HepG2 (cell line): ENCODE results near the gene DENND4B. TPM values are rescaled to one million over a fixed set of nuclear protein-coding genes. Genes with fewer than 3 reads are reported as not detected.

Experiments used
- HMGA1 ChIP-seq: sonication (generic); formaldehyde crosslinking; conservative IDR thresholded peaks from 2 replicates; pipeline ENCODE4 v1.4.0; 2020; ENCODE audit warnings: missing genetic modification reagents
- IKZF5 ChIP-seq: IDR thresholded peaks from 2 replicates; pipeline ENCODE4 v1.6.1; 2018; ENCODE audit warnings: missing genetic modification reagents, mild to moderate bottlenecking, missing compliant biosample characterization
- MED8 ChIP-seq: sonication (generic); formaldehyde crosslinking; IDR thresholded peaks from 2 replicates; pipeline ENCODE4 v1.8.1; 2023; ENCODE audit warnings: mild to moderate bottlenecking, missing genetic modification reagents; ENCODE audit not compliant: insufficient replicate concordance
- MZF1 ChIP-seq: sonication (generic); formaldehyde crosslinking; IDR thresholded peaks from 2 replicates; pipeline ENCODE4 v1.8.1; 2023; ENCODE audit warnings: mild to moderate bottlenecking, missing genetic modification reagents, borderline replicate concordance
- PAXIP1 ChIP-seq: sonication (generic); formaldehyde crosslinking; conservative IDR thresholded peaks from 2 replicates; pipeline ENCODE4 v1.4.0; 2020; ENCODE audit warnings: mild to moderate bottlenecking, missing genetic modification reagents, moderate library complexity
- PRPF4 ChIP-seq: fragments of 200-400 bp; formaldehyde crosslinking; IDR thresholded peaks from 2 replicates; pipeline ENCODE4 v1.6.1; 2016; ENCODE audit warnings: low read length, low read depth; ENCODE audit not compliant: poor library complexity, severe bottlenecking
- SMARCC2 ChIP-seq: fragments of 450-650 bp; IDR thresholded peaks from 2 replicates; pipeline ENCODE4 v1.6.1; 2017; ENCODE audit warnings: antibody characterized with exemption, mild to moderate bottlenecking
- TAF15 ChIP-seq: fragments of 200-400 bp; formaldehyde crosslinking; IDR thresholded peaks from one replicate; pipeline ENCODE4 v1.6.1; 2018; ENCODE audit warnings: mild to moderate bottlenecking, low read depth, low read length; ENCODE audit not compliant: poor library complexity, severe bottlenecking
- TCF7 ChIP-seq: sonication (generic); IDR thresholded peaks from 2 replicates; pipeline ENCODE4 v1.6.1; 2016; ENCODE audit warnings: antibody characterized with exemption, low read depth
- YEATS2 ChIP-seq: sonication (generic); formaldehyde crosslinking; IDR thresholded peaks from 2 replicates; pipeline ENCODE4 v1.4.0; 2020; ENCODE audit warnings: missing genetic modification reagents, borderline replicate concordance
- ZFP82 ChIP-seq: sonication (generic); formaldehyde crosslinking; IDR thresholded peaks from 2 replicates; pipeline ENCODE4 v1.5.1; 2020; ENCODE audit warnings: mild to moderate bottlenecking, missing genetic modification reagents, borderline replicate concordance
- ZNF20 ChIP-seq: sonication (generic); formaldehyde crosslinking; IDR thresholded peaks from 2 replicates; pipeline ENCODE4 v1.4.0; 2020; ENCODE audit warnings: mild to moderate bottlenecking, moderate library complexity, missing genetic modification reagents
- ZNF253 ChIP-seq: sonication (generic); formaldehyde crosslinking; IDR thresholded peaks from 2 replicates; pipeline ENCODE4 v1.8.0; 2022; ENCODE audit warnings: mild to moderate bottlenecking, missing genetic modification reagents, borderline replicate concordance
- ZNF30 ChIP-seq: sonication (generic); formaldehyde crosslinking; IDR thresholded peaks from 2 replicates; pipeline ENCODE4 v1.5.0; 2020; ENCODE audit warnings: mild to moderate bottlenecking, missing genetic modification reagents
- ZNF382 ChIP-seq: sonication (generic); formaldehyde crosslinking; IDR thresholded peaks from 2 replicates; pipeline ENCODE4 v1.5.0; 2020; ENCODE audit warnings: missing genetic modification reagents, mild to moderate bottlenecking, borderline replicate concordance
- ZNF451 ChIP-seq: sonication (generic); formaldehyde crosslinking; IDR thresholded peaks from 2 replicates; pipeline ENCODE4 v1.5.0; 2020; ENCODE audit warnings: mild to moderate bottlenecking, missing genetic modification reagents
- ZNF557 ChIP-seq: sonication (generic); formaldehyde crosslinking; IDR thresholded peaks from 2 replicates; pipeline ENCODE4 v1.4.0; 2020; ENCODE audit warnings: missing genetic modification reagents
- ZNF567 ChIP-seq: sonication (generic); formaldehyde crosslinking; IDR thresholded peaks from 2 replicates; pipeline ENCODE4 v1.8.1; 2023; ENCODE audit warnings: mild to moderate bottlenecking, missing genetic modification reagents, borderline replicate concordance
- ZNF598 ChIP-seq: sonication (generic); formaldehyde crosslinking; IDR thresholded peaks from 2 replicates; pipeline ENCODE4 v1.5.1; 2020; ENCODE audit warnings: mild to moderate bottlenecking, missing genetic modification reagents, borderline replicate concordance
- ZNF747 ChIP-seq: sonication (generic); formaldehyde crosslinking; IDR thresholded peaks from 2 replicates; pipeline ENCODE4 v1.8.1; 2023; ENCODE audit warnings: missing genetic modification reagents, mild to moderate bottlenecking, borderline replicate concordance
- ZNF878 ChIP-seq: sonication (generic); formaldehyde crosslinking; IDR thresholded peaks from 2 replicates; pipeline ENCODE4 v1.8.1; 2023; ENCODE audit warnings: mild to moderate bottlenecking, missing genetic modification reagents, moderate library complexity
- polyA plus RNA-seq, 8 experiments: library from polyadenylated mRNA; depleted of rRNA in 3 of 8; stranded (reverse) in 7 of 8; unstranded in 1 of 8; fragments of >200 nt; fragmentation: Illumina TruSeq in 4 of 8; extraction: Trizol in 4 of 8; gene quantifications; 2 replicates each; pipeline versions ENCODE4 v1.2.1 to v1.2.3, GENCODE V29; 2011 to 2016; ENCODE audit warnings: low read depth in 4 of 8, missing spikeins in 1 of 8, mixed read lengths in 1 of 8; ENCODE audit not compliant: insufficient read depth in 1 of 8
- total RNA-seq, 5 experiments: library from RNA; depleted of rRNA; stranded (reverse); fragments of >200 nt; fragmentation: Illumina TruSeq; extraction: Trizol; gene quantifications; 2 replicates each; pipeline ENCODE4 v1.2.3, GENCODE V29; 2016; ENCODE audit warnings: low read depth in 1 of 5
- TF ChIP-seq, protein P1 (sequence below): sonication (generic); formaldehyde crosslinking; IDR thresholded peaks from 2 replicates; pipeline ENCODE4 v1.5.0; 2020; ENCODE audit warnings: missing genetic modification reagents, mild to moderate bottlenecking, borderline replicate concordance

The DENND4B gene
- total and polyA plus RNA-seq, 2 of the 13 experiments (the other 11 are each of a cell fraction or from before 2014, with no cell fraction given), result 15.1 to 20.3 TPM

GRCh38 chr1:153967107-153967999, 20.8 kb upstream of the DENND4B start, which contains the start of gene CREB3L4 (continued):
- TF ChIP-seq MED8 (CRISPR knock-in tag), result no peak
- peak; percentile 93; the same call in 1 of the 2 replicates for TF ChIP-seq ZNF747 (CRISPR knock-in tag)
- TF ChIP-seq TAF15, result no peak
- TF ChIP-seq ZNF382 (CRISPR knock-in tag), result no peak
- no peak for TF ChIP-seq ZNF567 (CRISPR knock-in tag)
- peak; percentile 64; the same call in 1 of the 2 replicates for TF ChIP-seq PAXIP1 (CRISPR knock-in tag)
- no peak for TF ChIP-seq ZNF30 (CRISPR knock-in tag)
- no peak for TF ChIP-seq ZNF20 (CRISPR knock-in tag)
- no peak for TF ChIP-seq PRPF4
- TF ChIP-seq ZNF878 (CRISPR knock-in tag), result peak; percentile 98
- TF ChIP-seq, protein P1, sequence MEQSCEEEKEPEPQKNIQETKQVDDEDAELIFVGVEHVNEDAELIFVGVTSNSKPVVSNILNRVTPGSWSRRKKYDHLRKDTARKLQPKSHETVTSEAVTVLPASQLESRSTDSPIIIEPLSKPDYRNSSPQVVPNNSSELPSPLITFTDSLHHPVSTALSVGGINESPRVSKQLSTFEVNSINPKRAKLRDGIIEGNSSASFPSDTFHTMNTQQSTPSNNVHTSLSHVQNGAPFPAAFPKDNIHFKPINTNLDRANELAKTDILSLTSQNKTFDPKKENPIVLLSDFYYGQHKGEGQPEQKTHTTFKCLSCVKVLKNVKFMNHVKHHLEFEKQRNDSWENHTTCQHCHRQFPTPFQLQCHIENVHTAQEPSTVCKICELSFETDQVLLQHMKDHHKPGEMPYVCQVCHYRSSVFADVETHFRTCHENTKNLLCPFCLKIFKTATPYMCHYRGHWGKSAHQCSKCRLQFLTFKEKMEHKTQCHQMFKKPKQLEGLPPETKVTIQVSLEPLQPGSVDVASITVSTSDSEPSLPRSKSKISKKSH (CRISPR knock-in tag), result peak; percentile 90
- TF ChIP-seq ZNF451, result peak; percentile 70; the same call in 1 of the 2 replicates
- TF ChIP-seq ZNF253, result no peak
- TF ChIP-seq HMGA1, result no peak
- peak; percentile 58; the same call in 1 of the 2 replicates for TF ChIP-seq IKZF5
- no peak for TF ChIP-seq SMARCC2
- TF ChIP-seq YEATS2 (CRISPR knock-in tag), result peak; percentile 41; the same call in 1 of the 2 replicates
- no peak for TF ChIP-seq ZFP82 (CRISPR knock-in tag)
- no peak for TF ChIP-seq ZNF557
- no peak for TF ChIP-seq MZF1 (CRISPR knock-in tag)
- TF ChIP-seq TCF7, result no peak
- peak; percentile 19; the same call in 1 of the 2 replicates for TF ChIP-seq ZNF598
